HepG2 (cell line): ENCODE results near the gene RABL6. TPM values are rescaled to one million over a fixed set of nuclear protein-coding genes. Genes with fewer than 3 reads are reported as not detected.

Source experiments
- CEBPB ChIP-seq: IDR thresholded peaks from 2 replicates; pipeline ENCODE4 v1.6.1; 2011; ENCODE audit warnings: low read depth, low read length, improper control_type of control experiment, borderline replicate concordance
- FOXO1 ChIP-seq: sonication (generic); formaldehyde crosslinking; IDR thresholded peaks from 2 replicates; pipeline ENCODE4 v1.4.0; 2020; ENCODE audit warnings: missing genetic modification reagents
- GABPA ChIP-seq, 2 experiments: IDR thresholded peaks; 2 replicates each; pipeline ENCODE4 v1.6.1; 2011 to 2016; ENCODE audit warnings: low read depth in 2 of 2, low read length in 1 of 2, missing biosample characterization in 1 of 2, missing genetic modification characterization in 1 of 2
- SETDB1 ChIP-seq: sonication (generic); formaldehyde crosslinking; IDR thresholded peaks from 2 replicates; pipeline ENCODE4 v1.5.1; 2020; ENCODE audit warnings: missing genetic modification reagents, mild to moderate bottlenecking, borderline replicate concordance
- SOX13 ChIP-seq, 3 experiments: fragments of 450-650 bp in 1 of 3; sonication (generic) in 1 of 3; formaldehyde crosslinking in 1 of 3; IDR thresholded peaks in 2 of 3; conservative IDR thresholded peaks in 1 of 3; 2 replicates each; pipeline versions ENCODE4 v1.5.0 to v1.6.1; 2016 to 2020; ENCODE audit warnings: antibody characterized with exemption in 1 of 3, mild to moderate bottlenecking in 1 of 3, missing compliant biosample characterization in 1 of 3, missing genetic modification reagents in 1 of 3, moderate library complexity in 1 of 3
- ZNF235 ChIP-seq: sonication (generic); formaldehyde crosslinking; IDR thresholded peaks from 2 replicates; pipeline ENCODE4 v1.8.1; 2023; ENCODE audit warnings: mild to moderate bottlenecking, missing genetic modification reagents, borderline replicate concordance
- ZNF331 ChIP-seq: sonication (generic); formaldehyde crosslinking; IDR thresholded peaks from 2 replicates; pipeline ENCODE4 v1.4.0; 2020; ENCODE audit warnings: missing genetic modification reagents
- ZNF782 ChIP-seq: sonication (generic); formaldehyde crosslinking; IDR thresholded peaks from 2 replicates; pipeline ENCODE4 v1.4.0; 2020; ENCODE audit warnings: missing genetic modification reagents, mild to moderate bottlenecking, borderline replicate concordance
- polyA plus RNA-seq, 8 experiments: library from polyadenylated mRNA; depleted of rRNA in 3 of 8; stranded (reverse) in 7 of 8; unstranded in 1 of 8; fragments of >200 nt; fragmentation: Illumina TruSeq in 4 of 8; extraction: Trizol in 4 of 8; gene quantifications; 2 replicates each; pipeline versions ENCODE4 v1.2.1 to v1.2.3, GENCODE V29; 2011 to 2016; ENCODE audit warnings: low read depth in 4 of 8, missing spikeins in 1 of 8, mixed read lengths in 1 of 8; ENCODE audit not compliant: insufficient read depth in 1 of 8
- total RNA-seq, 5 experiments: library from RNA; depleted of rRNA; stranded (reverse); fragments of >200 nt; fragmentation: Illumina TruSeq; extraction: Trizol; gene quantifications; 2 replicates each; pipeline ENCODE4 v1.2.3, GENCODE V29; 2016; ENCODE audit warnings: low read depth in 1 of 5
- TF ChIP-seq, protein P1 (sequence below): IDR thresholded peaks from 2 replicates; pipeline ENCODE4 v1.4.0; 2020; ENCODE audit warnings: mild to moderate bottlenecking, missing genetic modification reagents
- TF ChIP-seq, protein P2 (sequence below): sonication (generic); formaldehyde crosslinking; IDR thresholded peaks from 2 replicates; pipeline ENCODE4 v1.4.0; 2020; ENCODE audit warnings: missing genetic modification reagents
- TF ChIP-seq, protein P3 (sequence below): sonication (generic); formaldehyde crosslinking; IDR thresholded peaks from 2 replicates; pipeline ENCODE4 v1.5.1; 2020; ENCODE audit warnings: missing genetic modification reagents, mild to moderate bottlenecking, borderline replicate concordance
- TF ChIP-seq, protein P4 (sequence below): sonication (generic); formaldehyde crosslinking; IDR thresholded peaks from 2 replicates; pipeline ENCODE4 v1.8.1; 2023; ENCODE audit warnings: mild to moderate bottlenecking, moderate library complexity, missing genetic modification reagents

RABL6 gene
- total and polyA plus RNA-seq, 2 of the 13 experiments (the other 11 are each of a cell fraction or from before 2014, with no cell fraction given): 81.5 to 125 TPM

DNA sequence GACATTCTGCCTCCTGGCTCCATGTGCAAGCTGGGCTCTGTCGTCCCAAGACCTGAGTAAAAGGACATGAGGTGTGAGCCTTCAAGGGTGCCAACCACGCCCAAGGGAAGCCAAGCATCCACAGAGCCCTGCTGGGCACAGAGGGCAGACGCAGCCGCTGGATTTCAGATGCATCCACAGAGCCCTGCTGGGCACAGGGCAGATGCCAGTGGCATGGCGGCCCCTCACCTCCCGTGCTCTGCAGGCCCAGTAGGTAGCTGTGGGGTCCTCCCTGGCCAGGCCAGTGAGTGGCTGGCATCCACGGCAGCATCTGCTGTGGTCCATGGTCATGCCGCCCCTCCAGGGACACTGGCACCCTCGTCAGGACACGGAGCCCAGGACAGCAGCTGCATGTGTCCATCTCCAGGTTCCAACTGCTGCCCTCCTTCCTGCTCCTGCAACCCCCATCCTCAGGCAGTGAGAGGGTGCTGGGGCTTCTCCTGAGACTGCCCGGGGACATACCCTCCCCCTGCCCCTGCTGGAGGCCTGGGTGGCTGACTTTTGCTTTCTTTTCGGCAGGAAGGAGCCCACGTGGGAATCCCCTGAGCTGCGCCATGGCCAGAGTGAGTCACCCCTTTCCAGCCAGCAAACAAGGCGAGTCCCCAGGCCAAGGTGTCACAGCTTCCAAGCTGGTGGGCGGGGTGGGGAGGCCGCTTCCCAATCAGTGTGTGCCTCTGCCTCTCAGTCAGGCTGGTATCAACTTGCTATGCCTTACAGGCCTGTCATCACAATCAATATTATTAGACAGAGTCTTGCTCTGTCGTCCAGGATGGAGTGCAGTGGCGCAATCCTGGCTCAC is 74.6 kb downstream of the RABL6 start (continued):
- TF ChIP-seq CEBPB (peak; percentile 92), FOXO1 (CRISPR knock-in tag) (no peak; the same call in 1 of the 2 replicates), ZNF235 (CRISPR knock-in tag) (no peak), SETDB1 (CRISPR knock-in tag) (no peak), GABPA (IDR thresholded peaks at IDR 0.05; ENCODE audit: low read depth, low read length) (no peak), GABPA (CRISPR knock-in tag; IDR thresholded peaks at IDR 0.05; ENCODE audit: low read depth) (peak; percentile 64; the same call in 1 of the 2 replicates), ZNF782 (CRISPR knock-in tag) (peak; percentile 48; the same call in 1 of the 2 replicates), SOX13 (IDR thresholded peaks at IDR 0.05) (no peak), SOX13 (CRISPR knock-in tag; conservative IDR thresholded peaks at IDR 0.05 in 1 of 2, IDR thresholded peaks at IDR 0.05 in 1 of 2) (peak in 1 of 2 experiments; percentile 61; a peak in 1 of 4 replicates), ZNF331 (CRISPR knock-in tag) (peak; percentile 82)
- TF ChIP-seq, protein P1, sequence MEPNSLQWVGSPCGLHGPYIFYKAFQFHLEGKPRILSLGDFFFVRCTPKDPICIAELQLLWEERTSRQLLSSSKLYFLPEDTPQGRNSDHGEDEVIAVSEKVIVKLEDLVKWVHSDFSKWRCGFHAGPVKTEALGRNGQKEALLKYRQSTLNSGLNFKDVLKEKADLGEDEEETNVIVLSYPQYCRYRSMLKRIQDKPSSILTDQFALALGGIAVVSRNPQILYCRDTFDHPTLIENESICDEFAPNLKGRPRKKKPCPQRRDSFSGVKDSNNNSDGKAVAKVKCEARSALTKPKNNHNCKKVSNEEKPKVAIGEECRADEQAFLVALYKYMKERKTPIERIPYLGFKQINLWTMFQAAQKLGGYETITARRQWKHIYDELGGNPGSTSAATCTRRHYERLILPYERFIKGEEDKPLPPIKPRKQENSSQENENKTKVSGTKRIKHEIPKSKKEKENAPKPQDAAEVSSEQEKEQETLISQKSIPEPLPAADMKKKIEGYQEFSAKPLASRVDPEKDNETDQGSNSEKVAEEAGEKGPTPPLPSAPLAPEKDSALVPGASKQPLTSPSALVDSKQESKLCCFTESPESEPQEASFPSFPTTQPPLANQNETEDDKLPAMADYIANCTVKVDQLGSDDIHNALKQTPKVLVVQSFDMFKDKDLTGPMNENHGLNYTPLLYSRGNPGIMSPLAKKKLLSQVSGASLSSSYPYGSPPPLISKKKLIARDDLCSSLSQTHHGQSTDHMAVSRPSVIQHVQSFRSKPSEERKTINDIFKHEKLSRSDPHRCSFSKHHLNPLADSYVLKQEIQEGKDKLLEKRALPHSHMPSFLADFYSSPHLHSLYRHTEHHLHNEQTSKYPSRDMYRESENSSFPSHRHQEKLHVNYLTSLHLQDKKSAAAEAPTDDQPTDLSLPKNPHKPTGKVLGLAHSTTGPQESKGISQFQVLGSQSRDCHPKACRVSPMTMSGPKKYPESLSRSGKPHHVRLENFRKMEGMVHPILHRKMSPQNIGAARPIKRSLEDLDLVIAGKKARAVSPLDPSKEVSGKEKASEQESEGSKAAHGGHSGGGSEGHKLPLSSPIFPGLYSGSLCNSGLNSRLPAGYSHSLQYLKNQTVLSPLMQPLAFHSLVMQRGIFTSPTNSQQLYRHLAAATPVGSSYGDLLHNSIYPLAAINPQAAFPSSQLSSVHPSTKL (CRISPR knock-in tag): peak; percentile 84
- TF ChIP-seq, protein P2, sequence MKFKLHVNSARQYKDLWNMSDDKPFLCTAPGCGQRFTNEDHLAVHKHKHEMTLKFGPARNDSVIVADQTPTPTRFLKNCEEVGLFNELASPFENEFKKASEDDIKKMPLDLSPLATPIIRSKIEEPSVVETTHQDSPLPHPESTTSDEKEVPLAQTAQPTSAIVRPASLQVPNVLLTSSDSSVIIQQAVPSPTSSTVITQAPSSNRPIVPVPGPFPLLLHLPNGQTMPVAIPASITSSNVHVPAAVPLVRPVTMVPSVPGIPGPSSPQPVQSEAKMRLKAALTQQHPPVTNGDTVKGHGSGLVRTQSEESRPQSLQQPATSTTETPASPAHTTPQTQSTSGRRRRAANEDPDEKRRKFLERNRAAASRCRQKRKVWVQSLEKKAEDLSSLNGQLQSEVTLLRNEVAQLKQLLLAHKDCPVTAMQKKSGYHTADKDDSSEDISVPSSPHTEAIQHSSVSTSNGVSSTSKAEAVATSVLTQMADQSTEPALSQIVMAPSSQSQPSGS (CRISPR knock-in tag): peak; percentile 72
- TF ChIP-seq, protein P3, sequence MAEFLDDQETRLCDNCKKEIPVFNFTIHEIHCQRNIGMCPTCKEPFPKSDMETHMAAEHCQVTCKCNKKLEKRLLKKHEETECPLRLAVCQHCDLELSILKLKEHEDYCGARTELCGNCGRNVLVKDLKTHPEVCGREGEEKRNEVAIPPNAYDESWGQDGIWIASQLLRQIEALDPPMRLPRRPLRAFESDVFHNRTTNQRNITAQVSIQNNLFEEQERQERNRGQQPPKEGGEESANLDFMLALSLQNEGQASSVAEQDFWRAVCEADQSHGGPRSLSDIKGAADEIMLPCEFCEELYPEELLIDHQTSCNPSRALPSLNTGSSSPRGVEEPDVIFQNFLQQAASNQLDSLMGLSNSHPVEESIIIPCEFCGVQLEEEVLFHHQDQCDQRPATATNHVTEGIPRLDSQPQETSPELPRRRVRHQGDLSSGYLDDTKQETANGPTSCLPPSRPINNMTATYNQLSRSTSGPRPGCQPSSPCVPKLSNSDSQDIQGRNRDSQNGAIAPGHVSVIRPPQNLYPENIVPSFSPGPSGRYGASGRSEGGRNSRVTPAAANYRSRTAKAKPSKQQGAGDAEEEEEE: no peak; the same call in 1 of the 2 replicates
- TF ChIP-seq, protein P4, sequence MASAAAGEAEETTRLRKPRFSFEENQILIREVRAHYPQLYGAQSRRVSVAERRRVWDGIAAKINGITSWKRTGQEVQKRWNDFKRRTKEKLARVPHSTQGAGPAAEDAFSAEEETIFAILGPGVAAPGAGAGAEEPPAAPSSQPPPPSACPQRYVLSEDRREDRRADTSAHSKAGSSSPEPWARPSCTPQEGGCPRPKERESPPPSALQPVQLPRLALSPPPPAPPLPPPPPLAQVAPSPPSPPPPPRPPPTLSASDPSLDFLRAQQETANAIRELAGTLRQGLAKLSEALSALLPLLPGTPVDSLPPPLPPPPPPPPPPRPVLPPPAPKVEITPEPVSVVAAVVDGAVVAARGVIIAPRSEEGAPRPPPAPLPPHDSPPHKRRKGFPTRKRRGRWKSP (CRISPR knock-in tag): peak; percentile 42; the same call in 1 of the 2 replicates
